Ecto neural progenitor cell (in vitro differentiated cells): Measurements from ENCODE around the gene C6orf132.
"Not testable (repeated sequence)": the region's sequence is repeated elsewhere in the genome, so short reads cannot be mapped to it uniquely, and the experiment has no call there.

Source experiments
- DNase-seq: peaks from one replicate; pipeline ENCODE4 v3.0.0-alpha.2; 2018; ENCODE audit warnings: low spot score

The C6orf132 gene, protein sequence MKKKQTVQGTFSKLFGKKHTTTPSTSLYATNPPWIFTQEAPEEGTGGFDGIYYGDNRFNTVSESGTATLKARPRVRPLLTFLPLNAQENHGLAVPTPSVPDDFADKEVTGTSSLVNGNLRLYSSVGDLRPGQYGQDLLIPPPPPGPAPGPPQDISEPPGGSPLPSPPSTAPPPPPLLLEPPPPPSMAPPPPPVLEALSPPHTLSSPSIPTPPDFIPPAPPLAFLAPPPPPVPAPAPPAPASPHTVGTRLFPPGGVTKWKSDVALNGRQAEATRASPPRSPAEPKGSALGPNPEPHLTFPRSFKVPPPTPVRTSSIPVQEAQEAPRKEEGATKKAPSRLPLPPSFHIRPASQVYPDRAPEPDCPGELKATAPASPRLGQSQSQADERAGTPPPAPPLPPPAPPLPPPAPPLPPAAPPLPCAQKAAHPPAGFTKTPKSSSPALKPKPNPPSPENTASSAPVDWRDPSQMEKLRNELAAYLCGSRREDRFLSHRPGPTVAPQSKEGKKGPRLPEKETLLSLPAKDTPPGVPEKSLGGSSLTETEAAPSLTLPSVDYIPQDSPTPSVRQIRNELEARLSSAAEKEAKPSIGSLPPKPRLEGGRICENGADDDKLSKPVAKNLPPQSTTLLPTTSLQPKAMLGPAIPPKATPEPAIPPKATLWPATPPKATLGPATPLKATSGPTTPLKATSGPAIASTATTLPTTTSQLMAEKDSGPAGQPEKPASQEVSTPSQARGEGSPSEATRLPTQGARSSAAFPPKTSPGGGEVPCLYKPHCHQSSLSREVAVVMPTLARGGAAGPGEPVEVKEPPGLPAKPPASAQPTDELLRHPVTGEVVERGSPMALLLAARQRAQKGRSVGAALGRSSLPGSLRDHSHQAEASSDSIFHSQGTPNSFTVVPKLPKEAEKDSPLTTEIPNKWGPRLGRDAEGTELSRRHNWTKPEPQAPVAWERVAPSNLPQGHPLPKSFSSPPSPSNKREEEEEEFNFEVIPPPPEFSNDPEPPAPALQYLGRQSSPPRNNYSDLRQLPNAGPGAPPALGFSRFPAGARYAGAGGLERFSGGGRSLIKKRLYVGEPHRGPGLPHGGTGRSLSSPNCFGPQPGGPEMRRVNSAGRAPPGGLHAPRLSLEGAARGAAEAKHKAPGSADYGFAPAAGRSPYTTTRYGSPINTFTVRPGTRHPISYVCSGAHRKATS

DNA sequence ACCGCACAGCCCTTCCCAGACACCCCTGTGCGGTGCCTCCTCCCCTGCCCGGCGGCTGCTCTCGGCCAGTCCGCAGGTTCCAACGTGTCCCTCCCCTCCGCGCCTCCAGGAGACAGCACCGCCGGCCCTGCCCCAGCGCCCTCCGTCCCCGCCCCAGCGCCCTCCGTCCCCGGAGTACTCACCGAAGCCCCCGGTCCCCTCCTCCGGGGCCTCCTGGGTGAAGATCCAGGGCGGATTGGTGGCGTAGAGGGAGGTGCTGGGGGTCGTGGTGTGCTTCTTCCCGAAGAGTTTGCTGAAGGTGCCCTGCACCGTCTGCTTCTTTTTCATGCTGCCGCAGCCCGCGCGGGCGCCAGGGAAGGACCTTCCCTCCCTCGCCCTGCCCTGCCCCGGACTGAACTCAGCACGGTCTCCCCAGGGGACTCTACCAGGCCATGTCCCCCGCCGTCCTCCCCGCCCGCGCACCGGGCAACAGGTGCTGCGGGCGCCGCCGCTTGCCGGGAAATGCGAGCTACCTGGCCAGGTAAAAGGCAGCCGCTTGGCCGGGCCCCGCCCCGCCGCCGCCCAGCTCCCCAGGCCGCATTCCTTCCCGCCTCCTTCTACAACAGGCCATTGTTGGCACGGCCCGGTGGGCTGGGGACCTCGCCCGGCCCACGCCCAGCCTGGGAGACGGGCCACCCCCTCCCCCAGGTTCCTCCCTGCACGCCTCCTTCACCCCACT lies at the start of gene C6orf132:
TSS of gene C6orf132 (minus strand) at position 503 of the 718 bp plus-strand sequence. CDS start at position 327, 176 bp downstream.
- peak; percentile 78 for DNase-seq

DNA sequence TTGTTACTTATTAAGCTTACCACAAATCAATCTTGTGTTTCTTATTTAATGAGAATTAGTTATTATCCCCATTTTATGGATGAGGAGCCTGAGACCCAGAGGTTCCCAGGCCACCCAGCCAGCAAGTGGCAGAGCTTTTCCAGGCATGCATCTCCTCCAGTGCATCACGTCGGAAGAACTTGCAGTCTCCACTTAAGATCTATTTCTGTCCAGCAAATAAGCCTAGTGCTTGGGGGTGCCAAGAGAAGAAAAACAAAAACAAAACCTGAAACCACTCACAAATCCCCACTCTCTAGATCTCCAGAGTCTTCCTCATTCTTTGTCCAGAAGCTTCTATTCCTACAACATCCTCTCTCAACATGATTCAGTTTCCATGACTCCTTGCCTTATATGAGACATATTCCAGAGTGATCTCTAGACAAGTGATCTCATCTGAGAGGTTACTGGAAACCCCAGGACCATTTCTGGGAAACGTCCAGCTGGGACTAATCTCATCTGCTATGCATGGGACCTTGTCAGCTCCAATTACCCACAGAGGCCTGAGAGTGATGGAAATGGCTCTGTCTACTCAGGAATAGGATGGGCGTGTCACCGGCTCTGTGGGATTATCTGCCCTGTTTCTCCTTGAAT lies 48.2 kb upstream of the C6orf132 start:
- DNase-seq: no peak

DNA sequence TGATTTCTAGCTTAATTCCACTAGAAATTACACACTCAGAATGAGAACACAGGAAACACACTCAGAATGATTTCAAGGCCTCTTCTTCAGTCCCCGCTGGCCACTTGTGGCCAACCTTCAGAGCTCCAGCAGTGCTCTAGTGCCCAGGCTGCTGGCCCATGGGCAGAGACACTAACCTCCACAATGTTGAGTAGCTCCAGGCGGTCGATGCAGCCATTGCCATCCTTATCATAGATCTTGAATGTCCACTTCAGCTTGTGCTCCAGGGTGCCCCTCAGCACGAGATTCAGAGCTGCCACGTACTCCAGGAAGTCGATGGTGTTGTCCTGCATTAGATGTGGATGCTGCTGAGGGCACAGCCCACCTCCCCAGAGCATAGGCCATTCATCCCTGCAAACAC lies 46.0 kb upstream of the C6orf132 start:
- DNase-seq: no peak

GRCh38 chr6:42185597-42185996 lies 43.2 kb upstream of the C6orf132 start:
- DNase-seq: no peak

DNA sequence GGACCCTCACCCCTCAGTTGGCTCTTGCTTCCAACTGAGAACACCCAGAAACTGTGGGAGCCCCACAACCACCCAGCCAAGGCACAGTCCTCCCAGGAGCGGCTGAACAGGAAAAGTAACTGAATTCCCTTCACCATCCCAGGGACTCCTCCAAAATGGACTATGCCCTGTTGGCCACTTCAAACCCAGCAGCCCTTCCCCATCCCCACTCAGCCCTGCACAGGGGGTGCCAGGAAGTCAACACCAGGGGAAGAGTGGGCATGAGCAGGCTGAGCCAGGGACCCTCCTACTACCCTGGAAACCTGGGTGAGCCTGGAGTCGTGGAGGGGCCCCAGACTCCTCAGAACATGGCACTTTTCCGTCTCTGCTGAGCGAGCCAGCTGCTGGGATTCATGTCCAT lies 42.1 kb upstream of the C6orf132 start:
- no peak for DNase-seq

GRCh38 chr6:42182101-42182500 lies 39.7 kb upstream of the C6orf132 start:
- no peak for DNase-seq

- DNase-seq: no peak
Observed at GRCh38 chr6:42179945-42180313, 37.5 kb upstream of the C6orf132 start.

DNA sequence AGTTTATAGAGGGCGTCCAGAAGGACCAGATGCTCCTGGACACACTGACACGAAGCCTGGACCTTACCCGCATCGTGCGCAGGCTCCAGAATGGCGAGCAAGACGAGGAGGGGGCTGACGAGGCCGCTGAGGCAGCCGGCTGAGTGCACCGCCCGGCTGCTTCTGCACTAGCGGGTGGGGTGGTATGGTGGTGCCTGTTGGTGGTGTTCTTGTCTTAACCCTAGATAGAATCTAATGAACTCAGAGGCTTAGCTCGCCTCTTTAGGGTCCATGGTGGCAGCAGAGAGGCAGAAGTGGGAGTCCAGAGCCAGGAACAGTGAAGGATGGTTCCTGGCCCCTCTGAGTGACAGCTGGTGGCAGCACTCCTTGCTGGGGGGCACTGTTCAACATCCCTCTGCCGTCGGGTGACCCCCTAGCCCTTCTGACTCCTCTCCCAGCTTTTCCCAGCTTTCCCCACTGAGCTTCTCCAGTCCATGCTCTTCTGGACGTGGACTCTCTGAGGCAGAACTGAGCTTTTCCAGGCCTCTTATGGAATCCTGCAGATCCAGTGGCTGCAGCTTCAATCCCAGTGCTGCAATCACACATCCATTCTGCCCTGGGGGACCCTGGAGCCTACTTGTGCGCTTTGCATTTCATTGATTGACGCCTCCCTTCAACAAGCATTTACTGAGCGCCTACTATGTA lies 37.0 kb upstream of the C6orf132 start:
- no peak for DNase-seq

GRCh38 chr6:42177514-42178364 lies 35.3 kb upstream of the C6orf132 start:
- DNase-seq: peak; percentile 86

GRCh38 chr6:42176981-42177380 lies 34.6 kb upstream of the C6orf132 start:
- no peak for DNase-seq

DNA sequence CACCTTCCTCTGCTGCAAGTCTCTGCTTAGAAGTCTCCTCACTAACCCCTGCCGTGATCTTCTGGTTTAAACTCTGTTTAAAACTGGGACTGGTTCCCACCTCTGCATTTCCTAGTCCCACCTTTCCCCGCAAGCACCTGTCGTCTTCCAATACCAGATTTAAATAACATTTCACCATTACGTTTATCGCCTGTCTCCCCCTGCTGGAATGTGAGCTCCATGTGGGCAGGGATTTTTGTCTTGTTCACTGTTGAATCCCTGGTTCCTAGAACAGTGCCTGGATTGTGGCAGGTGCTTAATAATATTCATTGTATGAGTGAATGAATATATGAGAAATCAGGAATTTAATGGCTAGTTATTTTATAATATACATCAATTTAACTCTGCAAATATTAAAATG lies 33.4 kb upstream of the C6orf132 start:
- DNase-seq: no peak

- no peak for DNase-seq
Observed at GRCh38 chr6:42173101-42173500, 30.7 kb upstream of the C6orf132 start, which contains the start of gene GUCA1A. Gene GUCA1A, plus strand, starts transcription at chr6:42173364. Its CDS starts 250 bp downstream, at chr6:42173614.

- no peak for DNase-seq
Observed at GRCh38 chr6:42171813-42172581, 29.6 kb upstream of the C6orf132 start.

DNA sequence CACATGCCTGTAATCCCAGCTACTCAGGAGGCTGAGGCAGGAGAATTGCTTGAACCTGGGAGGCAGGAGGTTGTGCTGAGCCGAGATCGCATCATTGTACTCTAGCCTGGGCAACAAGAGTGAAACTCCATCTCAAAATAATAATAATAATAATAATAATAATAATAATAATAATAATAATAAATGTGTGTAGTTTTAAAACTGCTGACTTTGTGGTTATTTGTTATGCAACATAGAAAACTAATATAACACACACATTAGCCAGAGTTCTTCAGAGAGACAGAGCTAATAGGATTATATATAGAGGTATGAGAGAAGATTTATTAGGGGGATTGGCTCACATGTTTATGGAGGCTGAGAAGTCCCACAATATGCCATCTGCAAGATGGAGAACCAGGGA lies 27.4 kb upstream of the C6orf132 start:
- not testable (repeated sequence) for DNase-seq

GRCh38 chr6:42168650-42169049 lies 26.2 kb upstream of the C6orf132 start:
- no peak for DNase-seq

DNA sequence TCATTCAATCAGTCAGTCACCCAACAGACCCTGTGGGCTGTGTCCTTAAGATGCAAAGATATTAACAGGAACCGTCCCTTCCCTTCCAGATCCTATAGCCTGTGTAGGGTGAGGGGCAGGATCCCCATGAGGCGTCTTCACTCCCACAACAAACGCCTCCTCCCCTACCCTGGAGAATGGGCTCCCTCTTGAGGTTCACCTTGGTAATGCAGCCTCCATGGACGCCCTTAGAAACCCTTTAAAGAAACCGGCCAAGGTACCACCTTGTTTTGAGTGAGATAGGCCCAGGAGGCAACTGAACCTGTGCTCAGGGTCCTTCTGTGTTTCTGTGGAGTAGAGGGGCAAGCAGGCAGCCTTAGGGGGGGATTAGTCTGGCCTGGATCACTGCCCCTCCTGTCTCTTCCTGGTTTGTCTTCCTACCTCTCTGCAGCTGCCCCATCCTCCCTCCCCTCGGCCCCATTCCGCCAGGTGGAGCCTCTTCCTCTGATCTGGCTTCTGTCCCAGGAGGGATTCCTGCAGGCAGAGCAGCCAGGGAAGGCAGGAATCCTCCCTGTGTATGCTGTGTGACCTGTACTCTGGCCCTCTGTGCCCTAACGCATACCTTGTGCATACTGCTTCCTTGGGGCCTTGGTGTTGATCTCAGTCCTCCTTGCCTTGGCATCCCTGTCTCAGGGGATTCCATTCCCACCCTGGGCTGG lies 24.2 kb upstream of the C6orf132 start:
- DNase-seq: peak; percentile 87

DNA sequence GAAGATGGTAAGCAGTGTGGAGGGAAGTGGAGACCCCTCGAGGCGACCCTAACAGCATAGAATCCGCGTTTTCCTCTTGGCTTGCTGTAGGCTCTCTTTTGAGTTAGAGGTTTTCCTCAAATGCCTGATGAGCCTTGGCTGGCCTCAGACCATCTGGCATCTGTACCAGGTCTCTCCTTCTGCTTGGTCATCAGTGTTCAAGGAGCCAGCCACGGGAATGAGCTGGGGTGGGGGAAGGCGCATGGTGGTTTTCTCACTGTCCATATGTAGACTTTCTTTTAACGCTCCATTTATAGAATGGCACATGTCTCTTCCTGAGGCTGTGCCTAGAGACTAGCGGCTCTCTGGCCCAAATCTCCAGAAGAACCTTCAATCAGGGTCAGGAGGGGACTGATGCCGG lies 22.6 kb upstream of the C6orf132 start:
- no peak for DNase-seq

DNA sequence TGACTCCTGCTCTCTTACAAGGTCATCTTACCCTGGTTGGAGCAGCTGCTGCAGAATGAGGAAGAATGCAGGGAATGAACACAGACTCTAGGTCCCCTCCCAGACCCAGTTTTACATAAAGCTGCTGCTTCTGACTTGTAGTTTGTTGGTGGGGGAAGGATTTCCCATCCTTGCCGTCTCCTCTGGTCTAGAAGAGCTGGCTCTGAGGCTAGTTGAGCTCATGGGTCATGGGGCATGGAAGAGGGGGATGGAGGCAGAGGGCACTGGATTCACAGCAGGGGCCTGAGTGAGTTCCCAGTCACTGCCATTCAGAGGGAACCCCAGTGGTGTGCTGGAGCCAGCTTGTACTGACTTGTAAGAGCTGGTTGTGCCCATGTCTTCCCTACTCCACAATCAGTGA lies 21.6 kb upstream of the C6orf132 start:
- DNase-seq: no peak
